NT2/D1 (cell line): ENCODE data around the gene PIANP.

ENCODE experiments used
- DNase-seq: peaks from one replicate; pipeline ENCODE4 v3.0.0-alpha.2; 2011; ENCODE audit warnings: low read depth, low spot score
- H3K27me3 ChIP-seq: 2 replicates; pipeline ENCODE4 v1.6.0; 2011; ENCODE audit warnings: mild to moderate bottlenecking; ENCODE audit not compliant: insufficient read length, insufficient read depth
- H3K36me3 ChIP-seq: 2 replicates; pipeline ENCODE4 v1.6.1; 2011; ENCODE audit warnings: mild to moderate bottlenecking, low read length, mixed read lengths; ENCODE audit not compliant: insufficient read depth, insufficient read length
- H3K4me1 ChIP-seq: 2 replicates; pipeline ENCODE4 v1.5.1; 2011; ENCODE audit not compliant: insufficient read depth, insufficient read length
- H3K4me3 ChIP-seq: 2 replicates; pipeline ENCODE4 v1.5.1; 2011; ENCODE audit warnings: low read depth; ENCODE audit not compliant: insufficient read length
- H3K9ac ChIP-seq: 2 replicates; pipeline ENCODE4 v1.6.0; 2011; ENCODE audit warnings: low read depth; ENCODE audit not compliant: insufficient read length
- H3K9me3 ChIP-seq: 2 replicates; pipeline ENCODE4 v1.5.1; 2011; ENCODE audit warnings: mild to moderate bottlenecking, low read length; ENCODE audit not compliant: insufficient read depth
- SUZ12 ChIP-seq: IDR thresholded peaks from 2 replicates; pipeline ENCODE4 v1.6.1; 2011; ENCODE audit not compliant: insufficient read length, insufficient read depth; ENCODE audit errors: extremely low read depth
- YY1 ChIP-seq: IDR thresholded peaks from 2 replicates; pipeline ENCODE4 v1.6.1; 2011; ENCODE audit not compliant: insufficient read length, insufficient read depth
- ZNF274 ChIP-seq: IDR thresholded peaks from 2 replicates; pipeline ENCODE4 v1.6.1; 2011; ENCODE audit warnings: mild to moderate bottlenecking, low read depth, low read length

PIANP gene

DNA sequence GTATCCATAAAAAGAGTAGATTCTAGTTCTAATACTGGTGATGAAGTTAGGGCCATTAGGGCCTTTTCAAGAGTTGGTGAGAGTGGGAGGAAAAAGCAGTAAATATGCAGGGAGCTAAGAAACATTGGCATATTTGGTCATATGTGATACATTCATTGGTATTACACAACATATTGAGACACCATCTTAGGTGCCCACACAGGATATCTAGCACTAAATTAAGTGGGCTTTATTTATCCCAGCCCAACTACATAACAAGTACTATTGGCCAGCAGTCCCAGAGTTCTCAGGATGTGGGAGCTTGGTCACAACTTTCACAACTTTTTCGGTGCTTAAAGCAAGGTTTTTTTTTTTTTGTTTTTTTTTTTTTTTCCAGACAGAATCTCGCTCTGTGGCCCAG is 35.7 kb downstream of the PIANP start:
- TF ChIP-seq SUZ12 = no peak
- TF ChIP-seq YY1 = no peak
- no peak for TF ChIP-seq ZNF274
- Histone ChIP-seq H3K4me3 (no peak overlapping the region), H3K4me1 (no peaks in the 10 kb centered on the region), H3K36me3 (peaks cover 43% of the 10 kb centered on the region), H3K27me3 (no peaks in the 10 kb centered on the region), H3K9ac (no peak overlapping the region), H3K9me3 (no peaks in the 10 kb centered on the region)
- no peak for DNase-seq

- peak within 1 kb of the TSS; percentile 77 for H3K4me3 ChIP-seq
- H3K4me1 ChIP-seq = no peaks in the 10 kb centered on the region
- H3K9me3 ChIP-seq = no peaks in the 10 kb centered on the region
- H3K36me3 ChIP-seq = peaks cover 34% of the 10 kb centered on the region
- H3K27me3 ChIP-seq = no peaks in the 10 kb centered on the region
- peak; percentile 94 for TF ChIP-seq YY1
- TF ChIP-seq ZNF274 = no peak
- DNase-seq = peak; percentile 100
- peak within 1 kb of the TSS; percentile 78 for H3K9ac ChIP-seq
These were observed 37.5 kb downstream of the PIANP start, which contains the start of gene ING4 for GRCh38 chr12:6662906-6663742. TSS of gene ING4 (minus strand) at chr12:6663119. CDS start at chr12:6663101, 18 bp downstream.

DNA sequence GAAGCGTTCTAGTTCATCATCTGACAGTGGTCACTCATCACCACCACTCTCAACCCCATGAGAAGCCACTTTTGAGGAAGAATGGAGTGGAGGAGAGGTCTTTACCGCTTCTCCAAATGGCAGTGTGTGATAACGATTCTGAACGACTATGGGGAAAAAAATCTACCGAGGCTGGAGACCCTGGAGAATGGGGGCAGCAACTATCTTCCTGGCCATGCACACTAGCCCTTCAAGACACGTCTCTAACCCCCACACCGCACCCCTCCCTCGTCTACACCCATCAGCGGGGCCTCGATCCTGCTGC is 38.1 kb downstream of the PIANP start:
- H3K9me3 ChIP-seq = no peaks in the 10 kb centered on the region
- H3K4me3 ChIP-seq = peak overlapping the region; percentile 77
- peak overlapping the region; percentile 78 for H3K9ac ChIP-seq
- TF ChIP-seq ZNF274 (no peak), YY1 (no peak), SUZ12 (no peak)
- peaks cover 30% of the 10 kb centered on the region for H3K36me3 ChIP-seq
- no peaks in the 10 kb centered on the region for H3K4me1 ChIP-seq
- DNase-seq = no peak
- H3K27me3 ChIP-seq = no peaks in the 10 kb centered on the region

GRCh38 chr12:6653987-6654386 is 46.6 kb downstream of the PIANP start:
- no peaks in the 10 kb centered on the region for H3K27me3 ChIP-seq
- peaks cover 80% of the 10 kb centered on the region for H3K36me3 ChIP-seq
- TF ChIP-seq YY1 = no peak
- no peak for TF ChIP-seq ZNF274
- no peak for TF ChIP-seq SUZ12
- H3K4me1 ChIP-seq = no peaks in the 10 kb centered on the region
- H3K4me3 ChIP-seq = no peak overlapping the region
- no peaks in the 10 kb centered on the region for H3K9me3 ChIP-seq
- H3K9ac ChIP-seq = no peak overlapping the region
- DNase-seq = no peak

DNA sequence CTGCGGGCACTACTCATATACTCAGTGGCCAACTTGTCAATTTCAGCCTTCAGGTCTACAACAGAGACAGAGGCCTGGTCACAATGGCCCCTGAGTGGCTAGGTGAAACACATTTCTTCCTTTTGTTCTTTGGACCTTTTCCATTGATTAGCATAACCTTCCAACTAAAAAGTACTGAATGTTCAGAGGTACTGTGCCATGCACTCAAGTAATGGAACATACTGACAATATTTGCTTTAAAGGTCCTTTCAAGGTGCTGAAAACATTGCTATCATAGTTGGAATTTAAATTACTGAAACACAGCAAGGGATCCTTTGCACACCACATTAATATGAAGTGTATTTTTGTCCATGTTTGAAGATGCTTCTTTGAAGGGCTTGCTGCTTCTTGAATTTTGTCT is 47.3 kb downstream of the PIANP start:
- Histone ChIP-seq H3K4me1 (no peaks in the 10 kb centered on the region), H3K9ac (no peak overlapping the region), H3K9me3 (no peaks in the 10 kb centered on the region), H3K4me3 (no peak overlapping the region), H3K36me3 (peaks cover 78% of the 10 kb centered on the region), H3K27me3 (no peaks in the 10 kb centered on the region)
- DNase-seq = no peak
- TF ChIP-seq SUZ12 (no peak), YY1 (no peak), ZNF274 (no peak)

GRCh38 chr12:6652391-6652790 is 48.2 kb downstream of the PIANP start:
- no peaks in the 10 kb centered on the region for H3K4me1 ChIP-seq
- no peaks in the 10 kb centered on the region for H3K9me3 ChIP-seq
- H3K4me3 ChIP-seq = no peak overlapping the region
- TF ChIP-seq SUZ12 (no peak), ZNF274 (no peak), YY1 (no peak)
- no peaks in the 10 kb centered on the region for H3K27me3 ChIP-seq
- no peak overlapping the region for H3K9ac ChIP-seq
- H3K36me3 ChIP-seq = peaks cover 79% of the 10 kb centered on the region
- DNase-seq = no peak

- TF ChIP-seq ZNF274 (no peak), SUZ12 (no peak), YY1 (no peak)
- DNase-seq = no peak
- Histone ChIP-seq H3K36me3 (peaks cover 71% of the 10 kb centered on the region), H3K4me1 (peaks cover 6% of the 10 kb centered on the region), H3K9me3 (no peaks in the 10 kb centered on the region), H3K9ac (no peak overlapping the region), H3K4me3 (no peak overlapping the region), H3K27me3 (peaks cover 7% of the 10 kb centered on the region)
These were observed 49.8 kb downstream of the PIANP start for GRCh38 chr12:6650832-6651231.

DNA sequence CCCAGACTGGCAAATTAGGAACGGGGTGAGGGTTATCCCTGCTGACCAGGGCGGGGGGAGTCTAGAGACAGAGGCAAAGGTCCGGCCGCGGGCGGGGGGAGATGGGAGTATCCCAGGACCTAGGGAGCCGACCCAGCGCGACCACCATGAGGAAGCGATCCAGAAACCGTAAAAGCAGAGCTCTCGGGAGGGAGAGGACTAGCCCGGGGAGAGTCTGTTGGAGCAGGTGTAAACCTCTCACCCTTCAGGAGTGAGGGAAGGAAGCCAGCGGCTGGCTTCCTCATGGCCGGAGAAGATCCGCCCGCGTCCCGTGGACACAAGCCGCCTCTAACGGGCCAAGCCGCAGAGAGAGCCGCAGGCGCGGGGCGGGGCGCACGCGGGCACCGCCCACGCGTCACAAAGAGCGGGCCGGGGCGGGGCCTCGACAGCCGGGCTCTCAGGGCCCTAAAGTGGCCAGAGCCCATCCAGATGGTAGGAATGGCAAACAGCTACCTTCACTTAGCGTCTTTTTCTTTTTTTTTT is 53.5 kb downstream of the PIANP start, which contains the start of gene ACRBP:
Gene ACRBP (minus strand): TSS at position 350 of the 522 bp plus-strand sequence. CDS start 66 bp downstream, at position 284.
- Histone ChIP-seq H3K9ac (peak within 1 kb of the TSS; percentile 82), H3K36me3 (peaks cover 36% of the 10 kb centered on the region), H3K4me3 (peak within 1 kb of the TSS; percentile 56), H3K27me3 (peaks cover 7% of the 10 kb centered on the region), H3K4me1 (peaks cover 6% of the 10 kb centered on the region), H3K9me3 (peaks cover 31% of the 10 kb centered on the region)
- peak; percentile 84 for DNase-seq
- TF ChIP-seq SUZ12 (no peak), YY1 (no peak), ZNF274 (no peak)
